ENCODE results near the gene OGFOD3. TPM values are rescaled to one million over a fixed set of nuclear protein-coding genes. Genes with fewer than 3 reads are reported as not detected.
A peak's percentile ranks its signal among the peaks of the same experiment; 100 is the strongest.

The OGFOD3 gene
- total RNA-seq, 4 donors from 2014 or later: 7.9 to 27.5 (median 25.9) TPM

- H3K9me3 ChIP-seq: no peaks in the 10 kb centered on the region
- intact Hi-C loops (cut with DNase I; ENCODE audit: low total_unique reads): loop anchor here (1.0 kb wide), 1 partner anchor 46 kb away; no protein-coding TSS in a partner anchor
- H3K36me3 ChIP-seq: no peaks in the 10 kb centered on the region
- TF ChIP-seq EP300 (IDR thresholded peaks at IDR 0.05; ENCODE audit: low read depth) (no peak), POLR2A (IDR thresholded peaks at IDR 0.05) (no peak), CTCF (IDR thresholded peaks at IDR 0.05) (no peak), POLR2AphosphoS5 (IDR thresholded peaks at IDR 0.05) (no peak)
- 77 to 100% methylated on average over 1 to 27 of the region's 27 CpGs for WGBS, 2 donors (ENCODE audit: low coverage in 1 of 2)
- no peaks in the 10 kb centered on the region for H3K27me3 ChIP-seq
- DNase-seq: no peak
- no peak overlapping the region for H3K4me3 ChIP-seq
- in situ Hi-C loops (cut with MboI; ENCODE audit: low pct_ligation_motif_present in 1 of 4, low pct_unique_long_range_greater_than_20kb in 1 of 4, low sequenced_read_pairs in 3 of 4): no loop called here
- H3K4me1 ChIP-seq: peaks cover 0 to 6% (median 1%) of the 10 kb centered on the region in 4 donors
- no peak overlapping the region for H3K27ac ChIP-seq
Measured at GRCh38 chr17:82441691-82442487, 23.5 kb upstream of the OGFOD3 start.

GRCh38 chr17:82440991-82441627, 22.7 kb upstream of the OGFOD3 start:
- H3K36me3 ChIP-seq: no peaks in the 10 kb centered on the region
- H3K27ac ChIP-seq: peak overlapping the region; percentile 3 to 31 (median 12)

GRCh38 chr17:82440469-82440981, 22.1 kb upstream of the OGFOD3 start:
- H3K36me3 ChIP-seq: no peaks in the 10 kb centered on the region
- no peaks in the 10 kb centered on the region for H3K9me3 ChIP-seq
- no peak for DNase-seq
- in situ Hi-C loops (cut with MboI; ENCODE audit: low pct_ligation_motif_present in 1 of 4, low pct_unique_long_range_greater_than_20kb in 1 of 4, low sequenced_read_pairs in 3 of 4) (no loop called here), intact Hi-C loops (cut with DNase I; ENCODE audit: low total_unique reads) (no loop called here)
- peaks cover 0 to 6% (median 1%) of the 10 kb centered on the region in 4 donors for H3K4me1 ChIP-seq
- H3K27ac ChIP-seq: peak overlapping the region; percentile 3 to 31 (median 12)
- no peaks in the 10 kb centered on the region for H3K27me3 ChIP-seq
- TF ChIP-seq CTCF (IDR thresholded peaks at IDR 0.05): no peak
- no peak overlapping the region for H3K4me3 ChIP-seq
- 71% methylated on average over 22 of the region's 22 CpGs; no CpG with 5 or more reads in 1 of the 2 donors for WGBS, 2 donors (ENCODE audit: low coverage in 1 of 2)

More at GRCh38 chr17:82440991-82441627, 22.7 kb upstream of the OGFOD3 start:
- no peak overlapping the region for H3K4me3 ChIP-seq
- intact Hi-C loops (cut with DNase I; ENCODE audit: low total_unique reads) (no loop called here), in situ Hi-C loops (cut with MboI; ENCODE audit: low pct_ligation_motif_present in 1 of 4, low pct_unique_long_range_greater_than_20kb in 1 of 4, low sequenced_read_pairs in 3 of 4) (no loop called here)
- no peak for TF ChIP-seq EP300 (IDR thresholded peaks at IDR 0.05; ENCODE audit: low read depth)
- no peak for TF ChIP-seq CTCF (IDR thresholded peaks at IDR 0.05)
- peaks cover 0 to 6% (median 1%) of the 10 kb centered on the region in 4 donors for H3K4me1 ChIP-seq
- no peak for DNase-seq
- WGBS, 2 donors (ENCODE audit: low coverage in 1 of 2): 69% methylated on average over 16 of the region's 17 CpGs; no CpG with 5 or more reads in 1 of the 2 donors
- no peaks in the 10 kb centered on the region for H3K9me3 ChIP-seq
- no peaks in the 10 kb centered on the region for H3K27me3 ChIP-seq

GRCh38 chr17:82439829-82440365, 21.5 kb upstream of the OGFOD3 start:
- Histone ChIP-seq H3K27ac (peak overlapping the region in 1 of 4 donors; percentile 31), H3K27me3 (no peaks in the 10 kb centered on the region), H3K36me3 (no peaks in the 10 kb centered on the region), H3K4me3 (no peak overlapping the region), H3K9me3 (no peaks in the 10 kb centered on the region), H3K4me1 (peaks cover 0 to 3% (median 1%) of the 10 kb centered on the region in 4 donors)
- DNase-seq: no peak
- 96% methylated on average over 34 of the region's 34 CpGs; no CpG with 5 or more reads in 1 of the 2 donors for WGBS, 2 donors (ENCODE audit: low coverage in 1 of 2)
- no peak for TF ChIP-seq POLR2A (IDR thresholded peaks at IDR 0.05)
- no peak for TF ChIP-seq CTCF (IDR thresholded peaks at IDR 0.05)
- intact Hi-C loops (cut with DNase I; ENCODE audit: low total_unique reads) (no loop called here), in situ Hi-C loops (cut with MboI; ENCODE audit: low pct_ligation_motif_present in 1 of 4, low pct_unique_long_range_greater_than_20kb in 1 of 4, low sequenced_read_pairs in 3 of 4) (no loop called here)

All from transverse colon (tissue), 4 donors.